Measurements from ENCODE around the gene PDE4B.

DNA sequence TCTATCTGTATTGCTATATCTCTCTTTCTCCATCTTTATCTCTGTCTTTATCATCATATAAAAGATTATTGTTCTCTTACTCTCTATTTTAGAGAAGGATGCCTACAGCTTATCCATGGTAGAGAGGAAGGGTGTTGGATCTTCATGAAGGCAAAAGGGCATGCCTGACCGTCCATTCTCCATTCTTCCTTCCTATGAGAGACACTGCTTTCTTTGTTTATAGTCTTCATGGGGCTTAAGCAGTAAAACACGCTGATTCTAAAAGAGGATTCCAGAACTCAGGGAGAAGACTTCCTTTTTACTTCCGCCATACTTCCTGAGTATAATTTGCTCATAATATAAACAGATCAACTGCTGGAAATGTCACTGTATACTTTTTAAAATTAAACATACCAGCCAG, 44.0 kb downstream of the PDE4B start:
- no peak for TF ChIP-seq EZH2 (IDR thresholded peaks at IDR 0.05; ENCODE audit: low read length)
- TF ChIP-seq, protein P1, sequence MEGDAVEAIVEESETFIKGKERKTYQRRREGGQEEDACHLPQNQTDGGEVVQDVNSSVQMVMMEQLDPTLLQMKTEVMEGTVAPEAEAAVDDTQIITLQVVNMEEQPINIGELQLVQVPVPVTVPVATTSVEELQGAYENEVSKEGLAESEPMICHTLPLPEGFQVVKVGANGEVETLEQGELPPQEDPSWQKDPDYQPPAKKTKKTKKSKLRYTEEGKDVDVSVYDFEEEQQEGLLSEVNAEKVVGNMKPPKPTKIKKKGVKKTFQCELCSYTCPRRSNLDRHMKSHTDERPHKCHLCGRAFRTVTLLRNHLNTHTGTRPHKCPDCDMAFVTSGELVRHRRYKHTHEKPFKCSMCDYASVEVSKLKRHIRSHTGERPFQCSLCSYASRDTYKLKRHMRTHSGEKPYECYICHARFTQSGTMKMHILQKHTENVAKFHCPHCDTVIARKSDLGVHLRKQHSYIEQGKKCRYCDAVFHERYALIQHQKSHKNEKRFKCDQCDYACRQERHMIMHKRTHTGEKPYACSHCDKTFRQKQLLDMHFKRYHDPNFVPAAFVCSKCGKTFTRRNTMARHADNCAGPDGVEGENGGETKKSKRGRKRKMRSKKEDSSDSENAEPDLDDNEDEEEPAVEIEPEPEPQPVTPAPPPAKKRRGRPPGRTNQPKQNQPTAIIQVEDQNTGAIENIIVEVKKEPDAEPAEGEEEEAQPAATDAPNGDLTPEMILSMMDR (optimal IDR thresholded peaks at IDR 0.05 in 1 of 3, IDR thresholded peaks at IDR 0.05 in 1 of 3, conservative IDR thresholded peaks at IDR 0.05 in 1 of 3; ENCODE audit: extremely low read depth in 1 of 3, insufficient read depth in 2 of 3, low read length in 3 of 3): no peak

All from keratinocyte (primary cell).